HL-60/S4 treated with phorbol 12-myristate 13-acetate at 8.2 ng/mL for 4 days and 3 days (cell line): Measurements from ENCODE around the gene GFPT2.

Source experiments
- in situ Hi-C: fragments of 300-500 bp; cut with MboI; formaldehyde crosslinking; loops from 2 replicates; pipeline ENCODE4 v1.15.0; 2022; ENCODE audit warnings: low sequenced_read_pairs

The GFPT2 gene

DNA sequence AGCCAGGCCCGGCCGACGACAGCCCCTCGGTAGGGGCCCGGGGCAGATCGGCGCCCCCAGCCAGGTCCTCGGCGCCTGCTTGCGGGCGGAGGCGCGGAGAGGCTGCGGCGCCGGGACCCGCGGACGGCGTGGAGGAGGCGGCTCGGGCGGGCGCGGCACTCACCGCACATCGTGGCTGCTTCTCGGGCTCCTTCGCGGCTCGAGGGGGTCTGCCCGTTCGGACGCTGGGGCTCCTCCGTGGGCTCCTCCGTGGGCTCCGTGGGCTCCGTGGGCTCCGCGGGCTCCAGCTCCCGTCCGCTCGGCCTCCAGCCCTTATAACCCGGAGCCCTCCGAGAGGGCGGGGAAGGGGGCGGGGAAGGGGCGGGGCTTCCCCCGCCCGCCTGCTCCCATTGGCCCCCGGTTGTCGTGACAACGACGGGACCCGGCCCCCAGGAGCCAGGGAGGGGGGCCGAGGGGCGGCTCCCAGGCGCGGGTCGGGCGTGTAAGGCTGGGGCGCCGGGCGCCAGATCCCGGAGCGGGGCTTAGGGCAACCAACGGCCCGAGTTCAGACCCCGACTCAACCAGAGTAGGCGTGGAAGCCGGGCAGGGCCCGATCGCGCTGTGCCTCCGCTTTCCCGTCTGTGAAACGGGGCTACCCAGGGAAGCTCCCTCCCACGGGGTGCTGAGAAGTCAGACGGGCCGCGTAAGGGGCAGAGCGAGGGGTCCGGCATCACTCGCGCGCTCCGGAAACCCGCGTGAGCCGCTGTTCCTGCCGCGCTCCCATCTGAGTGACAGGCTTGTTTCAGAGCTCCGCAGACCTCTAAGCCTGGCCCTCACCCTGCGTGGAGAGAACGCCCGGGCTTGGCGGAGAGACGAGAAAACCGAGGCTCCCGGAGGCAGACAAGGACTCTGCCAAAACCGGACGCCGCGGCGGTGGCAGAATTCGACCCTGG lies at the start of gene GFPT2:
GFPT2 (minus strand) TSS at position 289 of the 932 bp plus-strand sequence; CDS start at position 170, 119 bp downstream.
- in situ Hi-C loops = no loop called here

DNA sequence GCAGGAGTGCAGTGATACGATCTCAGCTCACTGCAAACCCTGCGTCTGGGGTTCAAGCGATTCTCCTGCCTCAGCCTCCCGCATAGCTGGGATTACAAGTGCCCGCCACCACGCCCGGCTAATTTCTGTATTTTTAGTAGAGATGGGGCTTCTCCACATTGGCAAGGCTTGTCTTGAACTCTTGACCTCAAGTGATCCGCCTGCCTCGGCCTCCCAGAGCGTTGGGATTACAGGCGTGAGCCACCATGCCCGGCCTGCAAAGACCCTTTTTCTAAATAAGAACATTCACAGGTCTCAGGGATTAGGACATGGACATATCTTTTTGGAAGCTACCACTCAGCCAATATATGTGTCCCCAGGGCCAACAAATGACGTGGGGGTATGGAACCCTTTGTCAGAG lies 49.6 kb upstream of the GFPT2 start:
- in situ Hi-C loops = no loop called here

DNA sequence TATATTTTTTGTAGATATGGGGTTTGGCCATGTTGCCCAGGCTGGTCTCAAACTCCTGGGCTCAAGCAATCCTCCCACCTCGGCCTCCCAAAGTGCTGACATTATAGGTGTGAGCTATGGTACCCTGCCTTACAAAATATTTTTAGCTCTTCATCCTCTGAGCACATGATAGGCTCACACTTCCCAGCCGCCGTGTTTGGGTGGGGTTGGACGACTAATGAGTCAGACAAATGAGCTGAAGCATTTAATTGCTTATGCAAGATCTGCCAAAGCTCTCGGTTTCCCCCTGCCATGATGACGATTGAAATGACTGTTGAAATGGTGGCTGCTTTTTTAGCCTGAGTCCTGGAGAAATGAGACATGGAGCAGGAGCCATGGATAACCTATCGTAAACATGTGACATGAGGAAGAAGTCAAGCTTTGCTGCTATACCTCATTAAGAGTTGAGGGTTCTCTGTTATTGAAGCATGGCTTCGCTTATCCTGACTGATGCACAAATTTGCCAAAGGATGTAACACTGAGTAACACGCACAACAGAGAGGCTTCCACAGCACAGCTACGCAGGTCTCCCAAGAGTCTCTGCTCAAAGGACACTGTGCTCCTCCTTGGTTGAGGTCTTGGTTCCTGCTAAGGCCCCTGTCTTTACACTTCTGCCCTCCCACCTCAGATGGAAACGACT lies 48.2 kb upstream of the GFPT2 start:
- in situ Hi-C loops = no loop called here

DNA sequence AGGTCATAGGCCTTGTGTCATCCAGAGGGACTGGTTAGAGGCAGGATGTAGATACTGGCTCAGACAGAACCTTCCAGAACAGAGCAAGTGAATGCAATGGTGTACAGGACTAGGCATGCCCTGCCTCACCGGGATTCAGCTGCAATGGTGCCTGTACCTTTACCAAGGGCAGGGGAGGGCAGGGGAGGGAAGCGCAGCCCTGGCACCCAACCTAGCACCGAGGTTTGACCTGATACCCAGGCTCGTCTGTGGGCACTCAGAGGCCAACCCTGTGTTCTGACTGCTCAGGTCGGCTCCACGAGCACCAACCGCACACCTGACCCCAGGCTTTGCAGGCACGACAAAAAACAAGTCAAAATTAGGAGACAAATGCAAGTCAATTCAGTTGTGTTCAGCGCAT lies 47.3 kb upstream of the GFPT2 start:
- in situ Hi-C loops = no loop called here

DNA sequence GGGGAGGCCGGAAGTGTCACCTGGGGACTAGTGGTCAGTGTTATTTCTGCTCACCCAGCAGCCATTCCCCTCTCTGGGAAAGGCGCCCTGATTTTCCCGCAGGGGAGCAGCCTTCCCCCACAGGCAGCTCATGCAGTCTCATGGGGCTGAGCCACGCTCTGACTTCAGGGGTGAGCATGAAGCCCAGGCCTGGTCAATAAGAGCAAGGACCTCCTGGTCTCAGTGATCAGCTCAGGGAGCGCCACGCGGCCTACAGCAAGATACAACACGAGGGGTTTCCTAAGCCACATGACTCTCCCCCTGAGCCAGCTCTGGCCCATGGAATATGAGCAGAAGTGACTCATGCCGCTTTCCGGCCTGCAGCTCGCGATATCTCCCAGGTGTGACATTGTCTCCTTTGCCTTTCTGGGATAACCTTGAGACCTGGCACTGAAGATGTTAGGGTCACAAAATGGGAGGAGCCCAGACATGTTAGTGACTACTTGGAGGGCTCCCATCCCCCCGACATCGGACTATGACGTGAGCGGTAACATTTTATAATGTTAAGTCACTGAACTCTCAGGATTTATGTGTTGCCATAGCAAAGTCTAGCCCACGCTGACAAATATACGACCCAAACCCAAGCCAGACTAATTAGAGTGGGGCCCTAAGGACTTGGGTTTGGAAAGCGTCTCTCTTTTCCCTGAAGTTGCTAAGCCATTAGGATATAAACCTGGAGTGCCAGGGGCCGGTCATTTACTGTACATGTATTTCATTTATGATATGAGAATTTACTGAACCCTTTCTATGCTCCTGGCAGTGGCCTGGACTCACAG lies 46.5 kb upstream of the GFPT2 start:
- in situ Hi-C loops = no loop called here

DNA sequence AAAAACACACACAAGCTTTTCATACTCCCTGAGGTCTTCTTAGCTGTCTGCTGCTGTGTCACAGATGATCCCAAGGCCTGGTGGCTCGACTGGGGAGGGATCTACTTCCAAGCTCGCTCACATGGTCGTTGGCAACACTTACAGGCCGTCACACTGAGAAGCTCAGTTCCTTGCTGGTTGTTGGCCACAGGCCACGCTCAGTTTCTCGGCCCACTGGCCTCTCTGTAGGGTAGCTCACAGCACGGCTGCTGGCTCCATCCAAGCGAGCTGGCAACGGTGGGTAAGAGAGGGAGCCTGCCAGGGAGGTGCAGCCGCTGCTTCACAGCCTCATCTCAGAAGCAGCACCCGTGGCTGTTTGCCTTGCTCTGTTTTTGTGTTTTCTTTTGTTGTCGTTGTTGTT lies 43.8 kb upstream of the GFPT2 start:
- in situ Hi-C loops = no loop called here

DNA sequence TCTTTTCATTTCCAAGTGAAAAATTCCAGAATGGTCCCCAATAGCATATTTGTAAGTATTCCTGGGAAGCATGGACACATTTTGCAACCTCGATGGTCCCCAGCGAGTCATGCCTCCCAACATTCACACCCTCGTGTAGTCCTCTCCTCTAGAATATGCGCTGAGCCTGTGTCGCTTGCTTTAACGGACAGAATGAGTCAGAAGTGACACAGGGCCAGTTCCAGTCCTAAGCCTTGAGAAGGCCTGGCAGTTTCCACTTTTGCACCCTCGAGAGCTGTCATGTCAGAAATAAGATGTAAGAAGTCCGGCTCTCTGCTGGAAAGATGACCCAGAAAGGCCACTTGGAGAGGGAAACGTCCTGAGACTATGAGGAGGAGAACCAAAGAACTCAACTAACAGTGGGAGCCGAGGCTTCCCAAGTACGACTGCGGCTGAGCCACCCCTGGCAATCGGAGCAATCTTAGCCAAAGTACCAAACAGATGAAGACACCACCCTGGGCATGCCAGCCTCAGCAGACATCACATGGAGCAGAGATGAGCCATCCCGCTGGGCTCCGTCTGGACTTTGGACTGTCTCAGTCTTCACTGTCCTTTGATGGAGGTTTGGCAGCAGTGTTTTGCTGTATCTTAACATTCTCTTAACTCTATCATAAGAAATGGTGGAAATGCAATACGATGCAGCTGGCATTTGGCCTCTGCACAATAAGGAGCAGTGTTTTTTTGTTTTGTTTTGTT lies 42.6 kb upstream of the GFPT2 start:
- in situ Hi-C loops = no loop called here

DNA sequence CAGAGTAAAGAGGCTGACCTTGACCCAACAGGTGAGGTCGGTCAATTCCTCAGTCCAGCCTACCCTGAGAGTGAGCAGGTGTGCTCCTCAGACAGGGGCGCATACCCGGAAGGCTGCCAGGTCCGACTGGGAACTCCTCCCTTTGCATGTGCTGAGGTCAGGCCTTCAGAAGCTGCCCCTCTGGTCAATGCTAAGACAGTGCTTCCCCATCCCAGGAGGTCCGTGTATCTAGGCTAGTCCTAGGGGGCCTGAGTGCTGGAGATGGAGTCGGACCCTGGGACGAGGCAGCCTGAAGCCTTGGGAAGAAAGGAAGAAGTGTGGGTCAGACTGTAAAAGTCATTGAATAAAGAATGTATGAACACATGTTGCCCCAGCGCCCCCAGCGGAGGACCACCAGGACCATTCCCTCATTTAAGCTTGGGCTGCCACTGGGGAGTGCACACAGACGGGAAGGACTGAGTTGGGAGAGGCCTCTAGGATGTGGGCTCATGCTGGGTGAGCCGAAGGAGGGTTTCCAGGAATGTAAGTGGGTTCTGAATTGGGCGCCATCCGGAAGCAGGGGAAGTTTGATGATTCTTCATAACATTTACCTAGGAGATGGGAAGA lies 41.0 kb upstream of the GFPT2 start:
- in situ Hi-C loops = no loop called here

DNA sequence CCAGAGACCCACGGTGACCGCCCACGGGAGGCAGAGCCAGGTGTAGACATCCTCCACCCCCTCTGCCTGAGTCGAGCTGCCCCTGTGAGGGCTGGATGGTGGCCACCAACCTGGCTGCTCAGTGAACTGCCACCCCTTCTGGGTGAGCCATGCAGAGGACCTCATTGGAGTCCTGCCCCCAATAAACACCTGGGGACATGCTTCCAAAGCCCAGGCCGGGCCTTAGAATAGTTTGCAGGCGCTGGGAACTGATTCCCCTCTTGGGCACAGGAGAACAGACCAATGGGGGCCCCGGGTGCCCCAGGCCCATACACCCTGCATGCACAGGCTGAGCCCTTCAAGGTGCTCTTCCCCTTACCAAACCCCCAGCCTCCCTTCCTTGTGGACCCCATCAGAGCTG lies 38.1 kb upstream of the GFPT2 start:
- in situ Hi-C loops = no loop called here

DNA sequence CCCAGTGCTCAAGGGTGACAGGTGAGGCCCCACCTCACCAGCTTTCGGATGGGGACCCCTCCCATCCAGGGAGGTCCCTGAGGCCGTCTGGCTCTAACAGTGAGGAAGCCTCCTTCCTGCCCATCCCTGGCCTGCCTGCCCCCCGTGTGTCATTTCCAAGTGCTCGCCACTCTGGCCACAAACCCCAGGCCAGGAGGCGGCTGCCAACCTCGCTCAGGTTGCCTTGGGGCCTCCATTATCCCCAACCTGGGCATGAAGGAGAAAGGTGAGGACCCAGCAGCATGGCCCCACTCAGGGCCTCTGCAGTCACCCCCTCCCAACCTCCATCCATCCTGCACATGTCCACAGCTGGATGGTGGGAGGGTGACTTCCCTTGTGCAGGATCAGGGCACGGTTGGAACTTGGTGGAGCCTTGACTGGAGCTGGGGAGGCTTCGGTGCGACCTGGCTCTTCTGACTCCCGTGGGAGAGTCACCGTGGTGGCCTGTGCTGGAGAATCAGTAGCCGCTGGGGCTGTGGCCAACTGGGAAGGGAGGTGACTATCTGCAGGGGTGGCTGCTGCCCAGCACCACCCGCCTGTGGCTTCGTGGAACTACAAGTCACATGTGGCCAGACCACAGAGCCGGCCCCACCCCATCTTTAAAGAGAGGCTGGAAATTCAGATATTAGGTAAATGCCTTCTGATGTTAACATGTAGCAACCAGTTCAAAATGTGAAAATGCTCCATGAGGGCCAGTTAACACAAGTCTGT lies 37.5 kb upstream of the GFPT2 start:
- in situ Hi-C loops = no loop called here

DNA sequence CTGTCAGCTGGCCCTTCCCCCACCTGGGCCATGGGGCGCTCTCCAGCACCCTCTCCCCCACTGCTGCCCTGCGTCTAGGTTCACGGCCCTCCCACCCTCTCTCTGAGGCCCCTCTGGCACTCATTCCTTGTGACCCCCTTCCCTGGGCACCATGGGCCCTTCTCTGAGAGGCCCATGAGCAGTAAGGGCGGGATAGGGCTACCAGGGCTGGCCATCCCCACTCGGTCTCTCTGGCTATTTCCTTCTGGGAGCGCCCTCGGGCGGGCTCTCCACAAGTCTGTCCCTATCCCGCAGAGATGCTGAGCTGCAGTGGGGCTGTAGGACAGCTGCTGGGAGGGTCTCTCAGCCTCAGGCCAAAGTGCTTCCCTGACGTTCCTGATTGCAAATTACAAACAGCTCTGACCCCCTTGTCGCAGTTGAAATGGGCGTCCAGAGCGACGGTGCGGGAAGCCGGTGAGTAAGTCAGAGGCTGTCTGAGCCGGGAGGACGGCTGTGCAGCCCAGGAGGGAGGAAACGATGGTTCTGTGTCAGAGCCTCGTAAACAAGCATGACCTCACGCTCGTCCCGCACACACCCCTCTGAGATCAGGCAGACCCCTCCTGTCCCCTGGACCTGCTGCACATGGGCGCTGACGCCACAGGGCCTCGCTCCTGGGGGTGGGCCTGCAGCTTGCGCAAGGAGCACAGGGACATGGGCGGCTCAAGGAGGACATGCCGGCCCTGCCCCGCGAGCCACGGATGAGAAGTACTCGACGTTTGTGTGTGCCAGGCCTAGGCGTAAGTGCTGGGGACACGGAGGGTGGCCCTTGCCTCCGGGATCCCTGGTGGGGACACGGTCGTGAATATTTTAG lies 36.3 kb upstream of the GFPT2 start:
- in situ Hi-C loops = no loop called here

DNA sequence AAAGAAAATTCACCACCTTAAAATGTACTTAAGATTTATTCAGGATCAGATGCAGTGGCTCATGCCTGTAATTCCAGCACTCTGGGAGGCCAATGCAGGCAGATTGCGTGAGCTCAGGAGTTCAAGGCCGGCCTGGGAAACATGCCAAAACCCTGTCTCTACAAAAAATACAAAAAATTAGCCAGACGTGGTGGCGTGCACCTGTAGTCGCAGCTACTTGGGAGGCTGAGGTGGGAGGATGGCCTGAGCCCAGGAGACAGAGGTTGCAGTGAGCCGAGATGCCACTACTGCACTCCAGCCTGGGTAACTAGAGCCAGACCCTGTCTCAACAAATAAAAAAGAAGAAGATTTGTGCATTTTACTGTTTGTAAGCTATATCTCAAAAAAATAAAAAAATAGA lies 34.7 kb upstream of the GFPT2 start:
- in situ Hi-C loops = no loop called here

DNA sequence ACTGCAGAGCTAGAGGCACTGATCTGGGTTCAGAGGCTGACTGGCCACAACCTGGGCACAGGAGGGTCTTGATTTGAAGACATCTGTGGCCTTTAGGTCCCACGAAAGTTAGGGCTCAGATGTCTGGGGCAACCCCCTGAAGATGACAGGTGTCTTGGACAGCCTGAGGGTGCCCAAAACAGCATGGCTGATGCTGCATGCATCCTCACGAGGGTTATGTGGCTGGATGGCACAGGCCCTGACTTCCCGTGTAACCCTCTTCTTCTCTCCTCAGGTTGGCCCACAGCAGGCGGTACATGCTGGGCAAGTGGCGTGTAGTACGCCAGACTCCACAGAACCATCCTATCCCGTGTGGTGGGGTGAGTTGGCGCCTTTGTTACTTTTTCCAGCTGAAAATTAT lies 29.8 kb upstream of the GFPT2 start:
- in situ Hi-C loops = no loop called here

DNA sequence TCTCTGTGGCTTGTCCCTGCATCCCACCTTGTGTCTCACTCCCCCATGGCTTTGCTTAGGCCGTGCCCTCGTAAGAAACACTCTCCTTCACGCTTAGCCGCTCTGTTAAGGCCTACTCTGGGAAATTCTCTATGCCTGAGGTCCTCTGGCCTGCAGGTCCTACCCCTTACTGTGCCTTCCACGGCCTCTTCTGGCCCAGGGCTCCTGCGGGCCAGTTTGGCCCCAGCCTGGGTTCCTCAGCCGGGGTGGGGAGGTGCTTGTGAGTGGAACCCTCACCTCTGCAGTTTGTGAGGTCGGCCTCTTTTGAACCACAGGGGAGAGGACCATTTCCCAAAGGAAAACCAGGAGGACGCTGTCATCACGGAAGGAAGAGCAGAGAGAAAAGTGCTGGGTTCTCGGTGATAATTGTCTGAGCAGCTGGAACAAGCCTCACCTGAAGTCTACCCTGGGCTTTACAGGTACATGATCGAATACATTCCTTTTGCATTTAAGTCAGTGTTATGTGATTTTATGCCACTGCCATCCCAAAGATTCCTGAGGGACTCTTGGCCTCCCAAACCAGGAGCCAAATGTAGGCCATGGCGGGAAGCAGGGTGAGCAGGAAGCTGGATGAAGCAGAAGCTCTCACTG lies 28.8 kb upstream of the GFPT2 start:
- in situ Hi-C loops = no loop called here

DNA sequence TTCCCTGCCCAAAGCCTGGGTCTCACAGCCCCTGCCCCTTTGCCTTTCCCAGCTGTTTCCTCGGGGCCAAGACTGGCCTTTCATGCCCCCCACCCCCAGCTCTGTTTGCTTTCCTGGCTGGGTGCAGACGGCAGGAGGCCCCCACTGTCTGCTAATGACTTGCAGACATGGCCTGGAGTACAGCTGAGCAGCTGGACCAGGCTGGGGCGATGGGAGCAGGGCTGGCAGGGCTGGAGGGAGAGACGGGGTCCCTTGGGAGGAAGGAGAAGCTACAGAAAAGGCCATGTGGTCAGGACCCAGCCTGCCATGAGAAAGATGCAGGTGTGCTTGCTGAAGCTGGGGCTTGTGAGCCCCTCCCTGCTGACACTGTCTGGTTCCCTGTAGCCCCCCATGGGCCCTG lies 28.3 kb upstream of the GFPT2 start:
- in situ Hi-C loops = no loop called here

DNA sequence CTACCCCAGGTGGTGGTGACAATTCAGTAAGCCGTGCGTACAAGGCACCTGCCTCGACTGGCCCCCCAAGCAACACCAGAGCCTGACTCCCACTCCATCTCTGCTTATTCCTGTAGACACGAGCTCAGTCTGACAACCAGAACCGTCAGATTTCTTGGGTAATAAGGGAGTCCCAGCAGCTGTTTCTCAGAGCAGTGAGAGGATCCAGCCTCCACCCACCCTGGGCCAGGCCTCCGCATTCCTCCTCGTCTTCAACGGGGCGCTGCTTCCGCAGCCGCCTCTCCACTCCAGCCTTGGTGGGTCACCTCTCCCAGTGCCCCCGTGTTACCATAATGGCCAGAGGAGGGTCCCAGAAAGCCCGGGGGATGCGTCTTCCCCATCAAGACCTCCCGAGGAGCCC lies 27.7 kb upstream of the GFPT2 start:
- in situ Hi-C loops = no loop called here

DNA sequence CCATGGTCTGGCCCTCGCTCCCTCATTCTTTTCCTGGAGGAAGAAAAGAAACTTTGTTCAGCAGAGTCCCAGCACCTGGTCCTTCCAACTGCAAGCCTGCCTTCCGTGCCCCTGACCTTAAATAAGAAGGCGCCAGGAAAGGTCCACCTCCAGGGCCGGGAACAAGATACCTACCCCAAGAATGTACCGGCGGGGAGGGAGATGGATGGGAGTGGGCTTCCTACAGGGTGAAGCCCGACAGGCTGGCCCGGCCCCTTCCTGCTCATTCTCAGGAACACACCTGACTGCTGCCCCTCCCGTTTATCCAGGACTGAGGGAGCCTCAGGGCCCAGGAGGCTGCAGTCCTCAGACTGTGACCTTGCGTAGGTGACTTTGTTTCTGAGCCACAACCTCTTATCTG lies 27.3 kb upstream of the GFPT2 start:
- in situ Hi-C loops = no loop called here

DNA sequence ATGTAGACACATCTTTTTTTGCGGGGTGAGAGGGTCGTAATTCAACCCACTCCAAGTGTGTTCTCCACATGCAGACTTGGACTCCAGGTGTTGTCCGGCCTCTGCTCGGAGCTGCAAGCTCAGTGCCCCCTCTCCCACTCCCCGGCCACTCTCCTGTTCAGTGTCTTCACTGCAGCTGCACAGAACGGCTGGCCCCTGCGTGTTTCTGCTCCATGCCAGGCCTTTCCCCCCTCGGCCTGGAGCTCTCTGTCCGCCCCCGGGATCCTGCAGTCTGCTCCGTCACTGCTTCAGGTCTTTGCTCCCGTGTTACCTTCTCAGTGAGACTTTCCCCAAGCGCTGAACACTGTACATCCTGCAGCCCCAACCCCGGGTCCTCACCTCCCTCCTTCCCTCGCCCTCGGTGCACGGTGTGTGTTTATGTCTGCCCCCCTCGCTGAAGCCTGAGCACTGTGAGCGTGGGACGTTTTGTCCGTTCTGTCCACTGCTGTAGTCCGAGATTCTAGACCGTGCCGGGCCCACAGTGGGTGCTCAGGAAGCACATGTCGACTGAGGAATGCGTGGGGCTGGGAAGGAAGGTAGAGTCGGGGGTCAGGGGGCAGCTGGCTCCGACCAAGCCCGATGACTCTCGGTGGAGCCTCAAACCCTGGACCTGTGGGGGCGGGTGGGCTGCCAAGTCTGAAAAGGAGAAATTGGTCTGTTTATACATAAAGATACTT lies 26.4 kb upstream of the GFPT2 start:
- in situ Hi-C loops = no loop called here
